ENCODE measurements around the gene CBX2. TPM values are rescaled to one million over a fixed set of nuclear protein-coding genes. Genes with fewer than 3 reads are reported as not detected.

The CBX2 gene
- total and polyA plus RNA-seq, 7 donors, result 0.40 to 2.3 (median 0.57) TPM

- Histone ChIP-seq H3K4me3 (no peak overlapping the region), H3K36me3 (ENCODE audit: insufficient read depth in 1 of 2, low read depth in 1 of 2) (peaks cover 0 to 16% of the 10 kb centered on the region in 2 donors), H3K27me3 (ENCODE audit: insufficient read depth in 3 of 3, low read length in 2 of 3) (peaks cover 0 to 11% (median 8%) of the 10 kb centered on the region in 3 donors), H3K4me1 (peaks cover 27% of the 10 kb centered on the region), H3K9me3 (no peaks in the 10 kb centered on the region), H3K27ac (no peak overlapping the region)
- 90 to 92% (median 91%) methylated on average over 73 to 83 of the region's 83 CpGs for WGBS, 3 donors
- DNase-seq (no peak), ATAC-seq (no peak)
- TF ChIP-seq CTCF (IDR thresholded peaks at IDR 0.05), result no peak
- intact Hi-C loops (cut with DNase I), result no loop called here
Observed at GRCh38 chr17:79833744-79834564, 56.0 kb downstream of the CBX2 start.

- ATAC-seq (no peak), DNase-seq (peak in 1 of 2 donors; percentile 27)
- no peaks in the 10 kb centered on the region for H3K9me3 ChIP-seq
- H3K4me3 ChIP-seq, result no peak overlapping the region
- peaks cover 0 to 13% (median 8%) of the 10 kb centered on the region in 3 donors for H3K27me3 ChIP-seq (ENCODE audit: insufficient read depth in 3 of 3, low read length in 2 of 3)
- peaks cover 29% of the 10 kb centered on the region for H3K4me1 ChIP-seq
- peaks cover 0 to 16% of the 10 kb centered on the region in 2 donors for H3K36me3 ChIP-seq (ENCODE audit: insufficient read depth in 1 of 2, low read depth in 1 of 2)
- intact Hi-C loops (cut with DNase I), result no loop called here
- 88 to 90% (median 88%) methylated on average over 53 to 61 of the region's 61 CpGs for WGBS, 3 donors
- no peak overlapping the region for H3K27ac ChIP-seq
- peak; percentile 39 for TF ChIP-seq CTCF (IDR thresholded peaks at IDR 0.05)
Observed at GRCh38 chr17:79834565-79835469, 56.9 kb downstream of the CBX2 start.

- Histone ChIP-seq H3K9me3 (no peaks in the 10 kb centered on the region), H3K27ac (no peak overlapping the region), H3K4me3 (no peak overlapping the region), H3K36me3 (ENCODE audit: insufficient read depth in 1 of 2, low read depth in 1 of 2) (peaks cover 0 to 16% of the 10 kb centered on the region in 2 donors), H3K4me1 (peaks cover 36% of the 10 kb centered on the region), H3K27me3 (ENCODE audit: insufficient read depth in 3 of 3, low read length in 2 of 3) (peaks cover 0 to 20% (median 8%) of the 10 kb centered on the region in 3 donors)
- intact Hi-C loops (cut with DNase I), result no loop called here
- no peak for TF ChIP-seq CTCF (IDR thresholded peaks at IDR 0.05)
- DNase-seq, result no peak
- 84 to 93% (median 85%) methylated on average over 11 to 13 of the region's 13 CpGs for WGBS, 3 donors
- ATAC-seq, result no peak
Observed at GRCh38 chr17:79835470-79835899, 57.5 kb downstream of the CBX2 start.

GRCh38 chr17:79835953-79836509 lies 58.1 kb downstream of the CBX2 start:
- peaks cover 37% of the 10 kb centered on the region for H3K4me1 ChIP-seq
- TF ChIP-seq CTCF (IDR thresholded peaks at IDR 0.05), result no peak
- H3K27me3 ChIP-seq (ENCODE audit: insufficient read depth in 3 of 3, low read length in 2 of 3), result peaks cover 0 to 25% (median 12%) of the 10 kb centered on the region in 3 donors
- 87 to 96% (median 94%) methylated on average over 20 to 24 of the region's 24 CpGs for WGBS, 3 donors
- intact Hi-C loops (cut with DNase I), result loop anchor here in 1 of 2 donors (2.0 kb wide), 1 partner anchor 39 kb away; the partner anchor contains the start of gene CBX8
- no peak overlapping the region for H3K4me3 ChIP-seq
- DNase-seq, result no peak
- peaks cover 0 to 16% of the 10 kb centered on the region in 2 donors for H3K36me3 ChIP-seq (ENCODE audit: insufficient read depth in 1 of 2, low read depth in 1 of 2)
- no peak for ATAC-seq
- H3K27ac ChIP-seq, result no peak overlapping the region
- H3K9me3 ChIP-seq, result no peaks in the 10 kb centered on the region

All from psoas muscle (tissue), 8 donors.